ENCODE measurements around the gene GNG7. TPM values are rescaled to one million over a fixed set of nuclear protein-coding genes. Genes with fewer than 3 reads are reported as not detected.
"Not testable (repeated sequence)": the region's sequence is repeated elsewhere in the genome, so short reads cannot be mapped to it uniquely, and the experiment has no call there.

Gene GNG7
- total RNA-seq, 8 experiments from 2014 or later: 0.20 to 8.1 (median 1.2) TPM

GRCh38 chr19:2675892-2676291 is 26.6 kb downstream of the GNG7 start:
- Histone ChIP-seq H3K4me1 (replicated peaks in 1 of 2) (no peaks in the 10 kb centered on the region), H3K27ac (no peak overlapping the region), H3K4me3 (no peak overlapping the region)
- 0 to 83% (median 35%) methylated on average over 1 to 11 of the region's 11 CpGs; no CpG with 5 or more reads in 2 of the 10 experiments for WGBS, 10 experiments
- in situ Hi-C loops (cut with MboI; ENCODE audit: low pct_unique_long_range_greater_than_20kb in 2 of 9, low sequenced_read_pairs in 9 of 9, unreplicated experiment in 9 of 9): no loop called here
- ATAC-seq (replicated peaks in 6 of 8): no peak

- no peak overlapping the region for H3K4me3 ChIP-seq
- H3K27ac ChIP-seq: no peak overlapping the region
- in situ Hi-C loops (cut with MboI; ENCODE audit: low pct_unique_long_range_greater_than_20kb in 2 of 9, low sequenced_read_pairs in 9 of 9, unreplicated experiment in 9 of 9): loop anchor here in 1 of 9 experiments (25.0 kb wide), 1 partner anchor 217 kb away; no protein-coding TSS in a partner anchor
- WGBS, 10 experiments: 67 to 100% methylated on average over 1 of the region's 16 CpGs; no CpG with 5 or more reads in 8 of the 10 experiments
- no peaks in the 10 kb centered on the region for H3K4me1 ChIP-seq (replicated peaks in 1 of 2)
- ATAC-seq (replicated peaks in 6 of 8): no peak
Observed at GRCh38 chr19:2670217-2670616, 32.3 kb downstream of the GNG7 start.

DNA sequence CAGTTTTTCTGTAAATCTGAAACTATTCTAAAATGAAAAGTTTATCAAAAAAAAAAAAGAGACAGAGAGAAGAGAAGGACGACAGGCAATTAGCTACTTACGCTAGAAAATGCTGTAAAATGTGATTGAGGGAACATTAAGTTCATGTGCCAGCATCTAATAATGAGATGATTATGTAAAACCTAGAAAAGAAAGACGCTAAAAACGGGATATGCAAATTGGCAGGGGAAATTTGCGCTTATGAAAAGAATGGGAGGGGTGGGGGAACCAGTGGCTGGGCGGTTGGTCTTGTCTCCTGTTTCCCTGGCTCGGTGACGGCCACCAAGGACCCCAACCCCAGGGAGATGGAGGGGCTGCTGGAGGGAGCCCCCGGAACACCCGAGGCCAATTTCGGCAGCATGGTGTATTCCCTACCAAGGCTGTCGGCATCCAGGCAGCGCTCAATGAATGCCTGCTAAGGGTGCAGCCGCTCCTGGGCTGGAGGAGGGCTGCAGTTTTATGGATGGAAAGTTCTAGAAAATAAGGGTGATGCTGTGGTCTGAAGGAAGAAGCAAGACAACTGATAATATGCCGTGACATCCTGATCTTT is 34.2 kb downstream of the GNG7 start:
- 25 to 100% (median 60%) methylated on average over 2 to 8 of the region's 15 CpGs; no CpG with 5 or more reads in 1 of the 10 experiments for WGBS, 10 experiments

DNA sequence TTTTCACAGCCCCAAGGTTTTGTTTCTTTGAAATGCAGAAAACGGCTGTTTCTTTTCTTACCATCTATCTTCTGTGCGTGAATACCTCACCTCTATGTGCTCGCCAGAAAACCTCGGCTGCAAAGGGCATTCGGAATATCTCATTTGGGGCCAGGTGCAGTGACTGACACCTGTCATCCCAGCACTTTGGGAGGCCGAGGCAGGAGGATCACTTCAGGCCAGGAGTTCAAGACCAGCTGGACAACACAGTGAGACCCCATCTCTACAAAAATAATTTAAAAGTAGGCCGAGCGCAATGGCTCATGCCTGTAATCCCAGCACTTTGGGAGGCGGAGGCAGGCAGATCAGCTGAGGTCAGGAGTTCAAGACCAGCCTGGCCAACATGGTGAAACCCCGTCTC is 35.1 kb downstream of the GNG7 start:
- in situ Hi-C loops (cut with MboI; ENCODE audit: low pct_unique_long_range_greater_than_20kb in 2 of 9, low sequenced_read_pairs in 9 of 9, unreplicated experiment in 9 of 9): loop anchor here in 1 of 9 experiments (25.0 kb wide), 1 partner anchor 220 kb away; no protein-coding TSS in a partner anchor
- H3K4me1 ChIP-seq (replicated peaks in 1 of 2); H3K4me3 ChIP-seq; H3K27ac ChIP-seq; ATAC-seq (replicated peaks in 6 of 8): not testable (repeated sequence)
- WGBS, 10 experiments: 70 to 96% (median 84%) methylated on average over 2 to 10 of the region's 10 CpGs; no CpG with 5 or more reads in 2 of the 10 experiments

More for the DNA sequence above, 34.2 kb downstream of the GNG7 start:
- in situ Hi-C loops (cut with MboI; ENCODE audit: low pct_unique_long_range_greater_than_20kb in 2 of 9, low sequenced_read_pairs in 9 of 9, unreplicated experiment in 9 of 9): loop anchor here in 1 of 9 experiments (25.0 kb wide), 1 partner anchor 219 kb away; no protein-coding TSS in a partner anchor
- ATAC-seq (replicated peaks in 6 of 8): no peak
- Histone ChIP-seq H3K4me3 (no peak overlapping the region), H3K27ac (no peak overlapping the region), H3K4me1 (replicated peaks in 1 of 2) (peaks cover 0 to 9% of the 10 kb centered on the region in 2 donors)

GRCh38 chr19:2666344-2666994 is 36.0 kb downstream of the GNG7 start:
- peaks cover 0 to 9% of the 10 kb centered on the region in 2 donors for H3K4me1 ChIP-seq (replicated peaks in 1 of 2)
- in situ Hi-C loops (cut with MboI; ENCODE audit: low pct_unique_long_range_greater_than_20kb in 2 of 9, low sequenced_read_pairs in 9 of 9, unreplicated experiment in 9 of 9): loop anchor here in 1 of 9 experiments (25.0 kb wide), 1 partner anchor 221 kb away; no protein-coding TSS in a partner anchor
- H3K27ac ChIP-seq: no peak overlapping the region
- 30 to 100% (median 74%) methylated on average over 1 to 7 of the region's 9 CpGs; no CpG with 5 or more reads in 1 of the 10 experiments for WGBS, 10 experiments
- no peak overlapping the region for H3K4me3 ChIP-seq
- ATAC-seq (replicated peaks in 6 of 8): no peak

DNA sequence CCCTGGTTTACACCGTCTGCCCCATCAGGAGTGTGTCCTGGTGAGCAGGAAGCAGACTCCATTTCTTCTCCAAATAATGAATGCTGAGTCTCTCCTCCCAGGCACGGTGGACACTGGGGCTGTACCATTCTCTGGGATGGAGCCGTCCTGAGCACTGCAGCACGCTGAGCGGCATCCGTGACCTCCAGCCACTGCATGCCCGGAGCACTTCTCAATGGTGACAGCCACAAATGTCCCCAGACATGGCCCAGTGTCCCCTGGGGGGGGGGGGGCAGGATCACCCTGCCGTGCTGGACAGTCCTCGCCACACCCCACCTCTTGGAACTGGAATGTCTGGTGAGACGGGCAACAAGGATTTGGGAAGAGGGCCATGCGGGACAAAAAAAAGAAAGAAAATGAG is 37.4 kb downstream of the GNG7 start:
- no peak for ATAC-seq (replicated peaks in 6 of 8)
- H3K4me1 ChIP-seq (replicated peaks in 1 of 2): peaks cover 0 to 9% of the 10 kb centered on the region in 2 donors
- in situ Hi-C loops (cut with MboI; ENCODE audit: low pct_unique_long_range_greater_than_20kb in 2 of 9, low sequenced_read_pairs in 9 of 9, unreplicated experiment in 9 of 9): loop anchor here in 1 of 9 experiments (25.0 kb wide), 1 partner anchor 222 kb away; no protein-coding TSS in a partner anchor
- WGBS, 10 experiments: 30 to 100% (median 50%) methylated on average over 1 to 4 of the region's 11 CpGs; no CpG with 5 or more reads in 5 of the 10 experiments
- no peak overlapping the region for H3K4me3 ChIP-seq
- H3K27ac ChIP-seq: no peak overlapping the region

DNA sequence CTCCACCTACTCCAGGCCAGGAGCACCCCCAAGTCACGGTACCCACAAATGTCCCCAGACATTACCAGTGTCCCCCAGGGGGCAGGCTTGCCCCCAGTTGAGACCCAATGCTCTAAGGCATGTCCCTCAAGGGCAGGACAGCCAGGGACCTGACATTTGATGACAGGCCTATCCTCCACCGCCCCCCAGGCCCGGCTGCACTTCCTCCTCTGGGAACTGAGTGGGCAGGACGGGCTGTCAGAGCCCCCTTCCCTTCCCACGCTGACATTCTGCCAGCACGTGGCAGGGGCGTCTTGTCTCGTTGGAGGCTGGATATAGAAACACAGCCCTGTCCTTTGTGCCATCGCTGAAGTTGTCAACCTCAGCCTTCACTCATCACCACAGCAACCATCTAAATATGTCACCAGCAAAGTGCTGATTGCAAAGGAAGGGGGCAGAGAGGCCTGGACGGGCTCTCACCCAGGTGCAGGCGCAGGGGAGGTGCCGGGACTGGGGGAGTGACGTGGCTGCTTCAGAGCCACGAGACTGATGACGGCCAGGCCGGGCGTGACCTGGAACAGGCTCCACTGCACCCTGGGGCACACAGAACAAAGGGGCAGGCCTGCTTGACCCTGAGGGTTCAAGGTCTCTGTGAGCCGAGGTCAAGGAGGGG is 38.4 kb downstream of the GNG7 start:
- no peak overlapping the region for H3K4me3 ChIP-seq
- H3K27ac ChIP-seq: no peak overlapping the region
- 20 to 80% (median 41%) methylated on average over 1 to 4 of the region's 18 CpGs; no CpG with 5 or more reads in 5 of the 10 experiments for WGBS, 10 experiments
- H3K4me1 ChIP-seq (replicated peaks in 1 of 2): peaks cover 0 to 9% of the 10 kb centered on the region in 2 donors
- peak in 6 of 8 experiments; percentile 44 to 95 (median 74) for ATAC-seq (replicated peaks in 6 of 8)
- in situ Hi-C loops (cut with MboI; ENCODE audit: low pct_unique_long_range_greater_than_20kb in 2 of 9, low sequenced_read_pairs in 9 of 9, unreplicated experiment in 9 of 9): loop anchor here in 1 of 9 experiments (25.0 kb wide), 1 partner anchor 223 kb away; no protein-coding TSS in a partner anchor

DNA sequence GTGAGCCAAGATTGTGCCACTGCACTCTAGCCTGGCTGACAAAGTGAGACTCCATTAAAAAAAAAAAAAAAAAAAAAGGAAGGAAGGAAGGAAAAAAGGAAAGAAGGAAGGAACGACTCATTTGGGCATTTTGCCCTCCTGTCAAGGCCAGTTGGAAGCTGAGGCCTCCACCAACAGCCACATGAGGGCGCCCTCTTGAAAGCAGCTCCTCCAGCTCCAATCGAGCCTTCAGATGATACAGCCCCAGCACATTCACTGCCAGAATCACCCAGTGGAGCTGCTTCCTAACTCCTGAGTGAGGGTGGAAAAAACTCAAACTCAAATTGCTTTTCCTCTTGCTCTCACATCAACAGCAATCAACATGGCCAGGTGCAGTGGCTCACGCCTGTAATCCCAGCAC is 40.9 kb downstream of the GNG7 start:
- in situ Hi-C loops (cut with MboI; ENCODE audit: low pct_unique_long_range_greater_than_20kb in 2 of 9, low sequenced_read_pairs in 9 of 9, unreplicated experiment in 9 of 9): loop anchor here in 1 of 9 experiments (25.0 kb wide), 1 partner anchor 226 kb away; no protein-coding TSS in a partner anchor
- Histone ChIP-seq H3K4me3 (no peak overlapping the region), H3K27ac (no peak overlapping the region)

GRCh38 chr19:2659856-2660432 is 42.5 kb downstream of the GNG7 start:
- no peak for ATAC-seq (replicated peaks in 6 of 8)
- Histone ChIP-seq H3K4me1 (replicated peaks in 1 of 2) (peaks cover 0 to 9% of the 10 kb centered on the region in 2 donors), H3K4me3 (no peak overlapping the region), H3K27ac (no peak overlapping the region)
- WGBS, 10 experiments: 0 to 92% (median 60%) methylated on average over 1 to 8 of the region's 11 CpGs; no CpG with 5 or more reads in 2 of the 10 experiments
- in situ Hi-C loops (cut with MboI; ENCODE audit: low pct_unique_long_range_greater_than_20kb in 2 of 9, low sequenced_read_pairs in 9 of 9, unreplicated experiment in 9 of 9): loop anchor here in 2 of 9 experiments (10.0 to 25.0 kb wide), 2 partner anchors 85 to 227 kb away; partner anchors contain the start of gene SLC39A3 (in 1 of the 2)

More for the DNA sequence above, 40.9 kb downstream of the GNG7 start:
- no peak for ATAC-seq (replicated peaks in 6 of 8)
- H3K4me1 ChIP-seq (replicated peaks in 1 of 2): peaks cover 0 to 9% of the 10 kb centered on the region in 2 donors
- 31 to 100% (median 50%) methylated on average over 1 to 4 of the region's 4 CpGs; no CpG with 5 or more reads in 2 of the 10 experiments for WGBS, 10 experiments

DNA sequence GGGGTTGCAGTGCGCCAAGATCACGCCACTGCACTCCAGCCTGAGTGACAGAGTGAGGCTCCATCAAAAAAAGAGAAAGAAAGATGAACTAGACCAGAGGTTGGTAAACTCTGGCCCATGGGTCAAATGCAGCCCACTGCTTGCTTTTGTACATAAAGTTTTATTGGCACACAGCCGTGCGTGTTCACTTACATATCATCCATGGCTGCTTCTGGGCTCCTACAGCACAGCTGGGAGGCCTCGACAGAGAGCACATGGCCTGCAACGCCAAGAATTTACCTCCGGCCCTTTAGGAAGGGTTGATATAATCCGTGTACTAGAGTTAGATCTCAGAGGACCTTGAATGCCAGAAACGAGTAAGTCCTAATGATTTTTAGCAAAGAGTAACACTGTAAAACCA is 46.0 kb downstream of the GNG7 start:
- WGBS, 10 experiments: 59 to 81% (median 65%) methylated on average over 1 to 7 of the region's 9 CpGs; no CpG with 5 or more reads in 2 of the 10 experiments
- no peak for ATAC-seq (replicated peaks in 6 of 8)
- in situ Hi-C loops (cut with MboI; ENCODE audit: low pct_unique_long_range_greater_than_20kb in 2 of 9, low sequenced_read_pairs in 9 of 9, unreplicated experiment in 9 of 9): loop anchor here in 2 of 9 experiments (10.0 to 25.0 kb wide), 2 partner anchors 88 to 231 kb away; partner anchors contain the start of gene SLC39A3 (in 1 of the 2)
- H3K4me3 ChIP-seq: no peak overlapping the region
- no peak overlapping the region for H3K27ac ChIP-seq
- H3K4me1 ChIP-seq (replicated peaks in 1 of 2): peaks cover 2 to 9% of the 10 kb centered on the region in 2 donors

- Histone ChIP-seq H3K27ac (no peak overlapping the region), H3K4me3 (no peak overlapping the region), H3K4me1 (replicated peaks in 1 of 2) (peaks cover 2 to 9% of the 10 kb centered on the region in 2 donors)
- 0 to 60% (median 4%) methylated on average over 1 to 4 of the region's 29 CpGs; no CpG with 5 or more reads in 4 of the 10 experiments for WGBS, 10 experiments
- ATAC-seq (replicated peaks in 6 of 8): peak; percentile 39 to 76 (median 58)
- in situ Hi-C loops (cut with MboI; ENCODE audit: low pct_unique_long_range_greater_than_20kb in 2 of 9, low sequenced_read_pairs in 9 of 9, unreplicated experiment in 9 of 9): loop anchor here in 2 of 9 experiments (5.0 to 25.0 kb wide), 3 partner anchors 91 to 233 kb away; partner anchors contain the start of gene SLC39A3 (in 1 of the 2)
Observed at GRCh38 chr19:2653710-2654707, 48.5 kb downstream of the GNG7 start.
